ENCODE measurements around the gene GPR15LG.
A peak's percentile ranks its signal among the peaks of the same experiment; 100 is the strongest.
"Not testable (repeated sequence)": the region's sequence is repeated elsewhere in the genome, so short reads cannot be mapped to it uniquely, and the experiment has no call there.

Gene GPR15LG

DNA sequence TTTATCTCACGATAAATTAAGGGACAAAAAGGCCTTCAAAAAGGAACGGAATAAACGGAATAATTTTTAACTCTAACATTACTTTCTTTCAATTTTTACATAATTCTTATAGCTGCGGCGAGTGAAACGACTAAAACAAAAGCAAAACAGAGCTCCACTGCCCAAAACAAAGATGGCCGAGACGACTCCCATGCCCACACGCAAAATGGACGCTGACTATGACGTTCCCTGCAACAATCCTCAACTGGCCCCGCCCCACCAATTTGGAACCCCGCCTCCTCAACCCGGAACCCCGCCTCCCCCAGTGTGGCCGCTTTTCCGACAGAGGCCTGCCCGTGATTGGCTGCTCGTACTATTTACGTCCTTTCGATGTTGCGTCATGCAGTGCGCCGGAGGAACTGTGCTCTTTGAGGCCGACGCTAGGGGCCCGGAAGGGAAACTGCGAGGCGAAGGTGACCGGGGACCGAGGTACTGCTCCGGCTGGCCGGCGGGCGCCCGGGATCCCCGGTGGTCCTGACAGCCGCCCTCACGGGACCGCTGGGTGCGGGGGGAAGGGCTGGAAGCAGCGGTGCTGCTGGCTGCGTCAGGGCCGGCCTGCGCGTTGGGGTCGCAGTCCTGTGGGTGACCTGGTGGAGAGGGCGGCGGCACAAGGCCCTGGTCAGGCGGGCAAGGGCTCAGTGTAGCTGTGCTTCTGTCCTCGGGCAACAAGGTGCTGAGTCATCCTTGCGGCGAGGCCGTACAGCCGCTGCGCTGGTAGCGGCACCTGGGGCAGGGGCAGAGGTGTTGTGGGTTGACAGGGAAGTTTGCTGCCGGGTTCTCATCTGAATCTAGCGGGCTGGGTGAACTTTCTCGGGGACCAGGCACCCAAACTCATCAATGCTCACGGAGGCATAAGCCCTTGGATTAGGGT, 34.2 kb upstream of the GPR15LG start, which contains the start of gene GHITM:
Gene GHITM, plus strand, starts transcription at position 384 of the 910 bp plus-strand sequence. CDS start 1,992 bp downstream, outside the sequence.
- peak within 1 kb of the TSS; percentile 94 for H3K4me3 ChIP-seq (ENCODE audit: low read length)
- DNase-seq (ENCODE audit: low read depth), result peak; percentile 99
- TF ChIP-seq, protein P1, sequence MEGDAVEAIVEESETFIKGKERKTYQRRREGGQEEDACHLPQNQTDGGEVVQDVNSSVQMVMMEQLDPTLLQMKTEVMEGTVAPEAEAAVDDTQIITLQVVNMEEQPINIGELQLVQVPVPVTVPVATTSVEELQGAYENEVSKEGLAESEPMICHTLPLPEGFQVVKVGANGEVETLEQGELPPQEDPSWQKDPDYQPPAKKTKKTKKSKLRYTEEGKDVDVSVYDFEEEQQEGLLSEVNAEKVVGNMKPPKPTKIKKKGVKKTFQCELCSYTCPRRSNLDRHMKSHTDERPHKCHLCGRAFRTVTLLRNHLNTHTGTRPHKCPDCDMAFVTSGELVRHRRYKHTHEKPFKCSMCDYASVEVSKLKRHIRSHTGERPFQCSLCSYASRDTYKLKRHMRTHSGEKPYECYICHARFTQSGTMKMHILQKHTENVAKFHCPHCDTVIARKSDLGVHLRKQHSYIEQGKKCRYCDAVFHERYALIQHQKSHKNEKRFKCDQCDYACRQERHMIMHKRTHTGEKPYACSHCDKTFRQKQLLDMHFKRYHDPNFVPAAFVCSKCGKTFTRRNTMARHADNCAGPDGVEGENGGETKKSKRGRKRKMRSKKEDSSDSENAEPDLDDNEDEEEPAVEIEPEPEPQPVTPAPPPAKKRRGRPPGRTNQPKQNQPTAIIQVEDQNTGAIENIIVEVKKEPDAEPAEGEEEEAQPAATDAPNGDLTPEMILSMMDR (IDR thresholded peaks at IDR 0.05; ENCODE audit: insufficient read depth, low read depth, low read length, missing control alignments), result peak; percentile 48

DNA sequence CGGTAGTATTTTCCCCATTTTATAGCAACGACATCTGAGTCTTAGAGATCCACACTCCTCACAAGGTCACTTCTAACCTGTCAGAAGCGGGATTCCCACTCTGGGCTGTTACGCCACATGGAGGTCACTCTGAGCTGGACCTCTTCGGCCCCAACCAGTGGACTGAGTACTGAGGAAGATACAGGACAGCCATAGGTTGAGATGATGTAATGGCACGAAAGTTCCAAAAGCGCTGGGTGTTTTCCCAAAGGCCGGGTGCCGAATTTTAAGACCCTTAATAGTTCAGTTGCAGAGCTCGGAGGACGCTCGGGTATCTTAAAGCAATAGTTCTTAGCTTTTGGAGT, 33.6 kb upstream of the GPR15LG start:
- TF ChIP-seq, protein P1 (IDR thresholded peaks at IDR 0.05; ENCODE audit: insufficient read depth, low read depth, low read length, missing control alignments), result no peak
- DNase-seq (ENCODE audit: low read depth), result peak; percentile 12
- peak overlapping the region; percentile 94 for H3K4me3 ChIP-seq (ENCODE audit: low read length)

DNA sequence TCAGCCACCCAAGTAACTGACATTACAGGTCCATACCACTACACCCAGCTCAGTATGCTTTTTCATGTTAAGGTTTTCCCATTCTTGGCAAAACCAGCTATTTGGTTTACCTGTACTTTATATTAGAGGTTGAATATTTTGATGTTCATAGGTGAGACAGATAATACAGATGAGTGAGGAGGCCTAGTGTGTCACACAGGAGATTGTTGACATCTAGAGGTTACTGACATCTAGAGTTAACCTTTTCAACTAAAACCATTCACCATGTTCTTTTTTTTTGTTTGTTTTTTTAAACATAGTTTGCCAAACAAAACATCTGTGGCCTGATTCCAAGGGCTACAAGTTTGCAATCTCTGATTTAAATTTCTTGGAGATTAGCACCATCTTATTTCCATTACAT, 26.3 kb upstream of the GPR15LG start:
- TF ChIP-seq, protein P1 (IDR thresholded peaks at IDR 0.05; ENCODE audit: insufficient read depth, low read depth, low read length, missing control alignments), result no peak
- DNase-seq (ENCODE audit: low read depth), result no peak

DNA sequence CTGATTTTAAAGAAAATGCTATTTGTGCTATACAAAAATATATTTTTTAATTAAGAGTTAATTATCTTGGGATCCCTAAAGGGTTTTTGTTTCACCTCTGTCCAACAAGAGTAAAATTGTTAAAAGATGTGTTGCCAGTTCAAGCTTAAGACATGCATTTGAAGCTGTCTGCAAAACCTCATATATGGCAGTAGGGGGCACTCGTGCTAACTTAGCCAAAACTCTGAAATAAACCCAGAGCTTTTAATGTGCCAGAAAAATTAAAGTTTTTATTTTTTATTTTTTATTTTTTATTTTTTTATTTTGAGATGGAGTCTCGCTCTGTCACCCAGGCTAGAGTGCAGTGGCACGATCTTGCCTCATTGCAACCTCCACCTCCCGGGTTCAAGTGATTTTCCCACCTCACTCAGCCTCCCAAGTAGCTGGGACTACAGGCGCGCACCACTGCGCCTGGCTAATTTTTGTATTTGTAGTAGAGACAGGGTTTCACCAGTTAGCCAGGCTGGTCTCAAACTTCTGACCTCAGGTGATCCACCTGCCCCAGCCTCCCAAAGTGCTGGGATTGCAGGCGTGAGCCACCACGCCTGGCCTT, 25.5 kb upstream of the GPR15LG start:
- TF ChIP-seq, protein P1 (IDR thresholded peaks at IDR 0.05; ENCODE audit: insufficient read depth, low read depth, low read length, missing control alignments), result peak; percentile 76
- not testable (repeated sequence) for H3K4me3 ChIP-seq (ENCODE audit: low read length)
- peak; percentile 67 for DNase-seq (ENCODE audit: low read depth)

More for the DNA sequence above, 26.3 kb upstream of the GPR15LG start:
- H3K4me3 ChIP-seq (ENCODE audit: low read length), result no peak overlapping the region

DNA sequence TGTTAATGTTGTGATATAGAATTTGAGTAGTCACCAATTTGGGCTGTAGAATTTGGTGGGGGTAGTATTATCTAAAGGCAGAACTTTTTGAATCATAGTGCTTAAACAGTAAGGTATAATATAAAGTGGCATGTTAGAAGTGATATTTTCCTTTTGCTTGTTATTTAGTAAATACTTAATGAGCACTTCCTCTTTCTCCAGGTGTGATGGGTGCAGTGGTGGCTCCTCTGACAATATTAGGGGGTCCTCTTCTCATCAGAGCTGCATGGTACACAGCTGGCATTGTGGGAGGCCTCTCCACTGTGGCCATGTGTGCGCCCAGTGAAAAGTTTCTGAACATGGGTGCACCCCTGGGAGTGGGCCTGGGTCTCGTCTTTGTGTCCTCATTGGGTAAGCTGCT, 23.7 kb upstream of the GPR15LG start:
- no peak for DNase-seq (ENCODE audit: low read depth)
- H3K4me3 ChIP-seq (ENCODE audit: low read length), result no peak overlapping the region
- TF ChIP-seq, protein P1 (IDR thresholded peaks at IDR 0.05; ENCODE audit: insufficient read depth, low read depth, low read length, missing control alignments), result no peak

DNA sequence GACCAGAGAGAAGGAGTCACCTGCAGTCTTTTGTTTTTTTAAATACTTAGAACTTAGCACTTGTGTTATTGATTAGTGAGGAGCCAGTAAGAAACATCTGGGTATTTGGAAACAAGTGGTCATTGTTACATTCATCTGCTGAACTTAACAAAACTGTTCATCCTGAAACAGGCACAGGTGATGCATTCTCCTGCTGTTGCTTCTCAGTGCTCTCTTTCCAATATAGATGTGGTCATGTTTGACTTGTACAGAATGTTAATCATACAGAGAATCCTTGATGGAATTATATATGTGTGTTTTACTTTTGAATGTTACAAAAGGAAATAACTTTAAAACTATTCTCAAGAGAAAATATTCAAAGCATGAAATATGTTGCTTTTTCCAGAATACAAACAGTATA, 20.8 kb upstream of the GPR15LG start:
- DNase-seq (ENCODE audit: low read depth), result no peak
- H3K4me3 ChIP-seq (ENCODE audit: low read length), result no peak overlapping the region
- TF ChIP-seq, protein P1 (IDR thresholded peaks at IDR 0.05; ENCODE audit: insufficient read depth, low read depth, low read length, missing control alignments), result no peak
